ENCODE data around the gene SLC29A1.

- TF ChIP-seq CTCF (IDR thresholded peaks at IDR 0.05) (no peak), POLR2A (IDR thresholded peaks at IDR 0.05) (no peak)
These were observed 46.5 kb upstream of the SLC29A1 start for GRCh38 chr6:44176762-44177509.
